HG02798 (cell line): ENCODE measurements around the gene EMCN.
"Not testable (repeated sequence)": the region's sequence is repeated elsewhere in the genome, so short reads cannot be mapped to it uniquely, and the experiment has no call there.

Experiments used
- ATAC-seq: cut with Tn5 transposase; IDR thresholded peaks from one replicate; pipeline ENCODE4 v1.9.1; 2021; ENCODE audit warnings: mild to moderate bottlenecking; ENCODE audit not compliant: unreplicated experiment, poor library complexity

The EMCN gene

DNA sequence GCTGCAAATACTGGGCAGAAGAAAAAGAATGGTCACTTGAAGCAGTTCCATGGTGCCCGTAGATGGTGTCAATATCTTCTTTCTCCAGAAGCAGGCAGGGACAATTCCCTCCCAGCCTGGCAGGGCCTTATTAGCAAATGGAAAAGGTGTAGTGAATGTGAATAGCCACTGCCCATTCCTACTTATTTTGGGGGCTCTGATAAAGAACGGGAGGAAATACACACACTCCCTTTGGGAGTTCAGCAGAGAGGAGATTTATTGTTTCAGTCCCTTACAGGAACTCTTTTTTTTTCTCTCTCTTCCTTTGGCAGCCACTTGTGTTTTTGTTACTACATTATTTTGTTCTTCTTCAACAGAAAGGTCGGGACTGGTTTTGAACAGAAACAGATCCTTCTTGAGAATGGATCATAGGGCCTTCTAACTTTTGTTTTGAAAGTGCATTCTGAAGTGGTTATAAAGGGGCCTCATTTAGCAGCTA is at the start of gene EMCN:
Gene EMCN (minus strand): TSS at position 159 of the 478 bp plus-strand sequence. CDS start 108 bp downstream, at position 51.
- no peak for ATAC-seq

- peak; percentile 46 for ATAC-seq
These were observed 48.6 kb upstream of the EMCN start for GRCh38 chr4:100566396-100566795.

DNA sequence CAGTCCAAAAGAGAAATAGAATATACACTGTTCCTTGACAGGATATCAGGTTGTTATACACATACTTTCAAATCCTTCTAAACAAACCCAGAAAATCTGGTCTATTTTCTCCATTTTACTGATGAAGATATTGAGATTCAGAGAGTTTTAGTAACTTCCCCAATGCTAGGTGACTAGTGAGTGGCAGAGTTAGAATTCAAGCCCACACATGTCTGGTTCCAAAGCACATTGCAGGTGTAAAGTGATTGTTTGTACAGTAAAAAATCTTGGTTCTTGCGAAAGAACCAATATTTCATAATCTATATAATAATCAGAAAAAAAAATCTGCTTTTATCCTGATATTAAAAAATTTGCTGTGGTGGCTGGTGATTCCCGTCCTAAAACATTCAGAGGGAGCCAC is 39.5 kb upstream of the EMCN start:
- no peak for ATAC-seq

DNA sequence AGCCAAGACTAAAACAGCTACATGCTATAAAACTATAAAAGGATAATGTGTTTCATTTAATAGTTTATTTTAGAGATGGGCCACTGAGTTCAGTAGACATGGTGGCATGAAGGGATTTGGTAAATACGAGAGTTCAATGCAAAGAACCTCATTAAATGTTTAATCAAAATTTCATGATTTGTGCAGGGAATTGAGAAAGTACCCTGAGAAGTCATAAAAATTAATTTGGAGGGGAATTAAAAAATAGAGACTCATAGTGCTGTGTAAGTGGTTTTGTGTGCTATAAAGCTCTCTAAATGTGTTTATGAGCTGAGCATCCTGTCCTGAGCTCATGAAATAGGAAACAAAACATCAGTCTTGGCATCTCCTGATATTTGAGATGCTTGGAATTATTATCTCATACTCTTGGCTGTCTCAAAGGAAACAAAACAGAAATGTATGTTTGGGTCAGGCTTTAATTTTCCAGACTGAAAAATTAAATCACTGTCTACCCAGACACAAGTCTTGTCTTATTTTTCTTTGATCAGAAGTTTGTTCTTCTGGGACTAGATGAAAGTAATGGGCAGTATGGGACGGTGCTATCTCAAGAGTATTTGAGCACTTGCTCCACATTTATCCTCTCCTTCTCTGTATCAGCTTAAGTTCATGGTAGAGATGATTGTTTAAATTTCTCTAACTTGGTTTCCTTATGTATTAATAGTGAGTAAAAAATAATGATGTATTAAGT is 38.0 kb upstream of the EMCN start:
- ATAC-seq: no peak

- no peak for ATAC-seq
These were observed 30.4 kb upstream of the EMCN start for GRCh38 chr4:100548200-100548560.

GRCh38 chr4:100547541-100548199 is 29.8 kb upstream of the EMCN start:
- ATAC-seq: no peak

DNA sequence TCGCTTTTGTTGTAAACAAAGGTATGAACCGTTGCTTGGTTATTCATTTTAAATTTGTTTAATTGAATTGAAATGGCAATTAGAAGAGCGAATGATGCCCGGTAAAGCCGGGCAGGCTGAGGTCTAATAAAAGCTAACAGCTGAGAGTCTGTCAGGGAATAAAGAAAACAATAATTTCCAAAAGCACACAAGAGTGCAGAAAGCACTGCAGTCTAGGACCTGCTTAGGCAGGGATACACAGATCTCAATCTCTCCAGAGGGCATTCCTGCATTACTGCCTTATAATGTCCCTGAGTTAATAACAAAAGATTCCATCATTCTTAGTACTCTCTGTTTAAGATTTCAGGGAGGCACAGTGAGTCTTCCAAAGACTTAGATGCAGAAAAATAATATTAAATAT is 27.6 kb upstream of the EMCN start:
- no peak for ATAC-seq

- no peak for ATAC-seq
These were observed 22.3 kb upstream of the EMCN start for GRCh38 chr4:100540131-100540530.

GRCh38 chr4:100539706-100540105 is 21.9 kb upstream of the EMCN start:
- ATAC-seq: no peak

DNA sequence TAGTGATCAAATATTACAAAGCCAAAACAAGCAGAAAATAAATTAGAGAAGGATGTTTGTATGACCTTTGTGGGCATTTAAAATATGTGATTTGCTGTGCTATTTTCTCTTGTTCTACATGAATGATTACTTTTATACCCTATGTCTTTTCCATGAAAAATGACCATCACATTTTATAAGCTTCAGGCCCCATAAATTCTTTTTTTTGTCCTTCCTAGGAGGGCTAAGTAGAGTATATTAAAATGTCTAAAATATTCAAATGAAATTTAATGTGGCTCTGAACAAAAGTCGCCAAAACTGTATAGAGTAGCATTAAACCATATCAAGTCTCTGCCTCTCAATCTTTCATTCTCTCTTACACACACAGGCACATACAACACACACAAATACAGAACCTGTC is 15.9 kb upstream of the EMCN start:
- ATAC-seq: no peak

- not testable (repeated sequence) for ATAC-seq
These were observed 12.3 kb upstream of the EMCN start for GRCh38 chr4:100530161-100530560.

DNA sequence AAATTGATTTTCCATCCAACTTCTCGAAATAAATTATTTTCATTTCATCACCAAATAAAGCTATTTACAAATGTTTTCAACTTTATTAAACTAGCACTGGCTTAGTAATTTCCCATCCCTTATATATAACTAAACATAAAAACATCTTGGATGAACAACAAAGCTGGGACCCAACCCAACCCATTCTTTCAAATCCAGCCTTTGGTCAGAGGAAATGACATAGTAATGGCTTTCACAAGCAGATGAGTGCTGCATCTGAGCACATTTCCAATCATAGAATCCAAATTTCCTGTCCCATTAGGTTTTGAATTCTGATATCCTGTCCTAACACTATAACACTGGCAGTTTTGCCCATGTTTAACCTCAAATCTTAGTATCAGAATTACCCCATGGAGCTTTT is 7.9 kb upstream of the EMCN start:
- ATAC-seq: no peak

GRCh38 chr4:100519205-100519604 is 1.4 kb upstream of the EMCN start:
- ATAC-seq: no peak

DNA sequence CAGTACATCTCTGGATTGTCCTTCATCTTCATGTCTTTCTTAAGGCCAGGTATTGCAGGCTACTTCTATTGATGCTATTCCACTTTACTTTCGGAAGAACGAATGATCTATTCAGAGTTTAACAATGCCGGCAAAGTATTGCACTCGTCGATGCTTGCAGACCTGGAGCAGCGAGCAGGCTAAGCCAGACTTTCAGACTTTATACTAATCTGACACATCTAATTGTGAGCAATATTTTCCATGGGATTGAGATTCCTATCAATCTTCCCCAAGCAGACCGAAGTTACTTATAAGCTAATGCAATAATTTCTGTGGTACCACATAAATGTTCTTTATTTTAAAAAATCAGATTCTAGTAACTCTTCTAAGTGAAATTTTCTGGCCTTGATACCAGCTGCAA is 1.6 kb downstream of the EMCN start:
- no peak for ATAC-seq

DNA sequence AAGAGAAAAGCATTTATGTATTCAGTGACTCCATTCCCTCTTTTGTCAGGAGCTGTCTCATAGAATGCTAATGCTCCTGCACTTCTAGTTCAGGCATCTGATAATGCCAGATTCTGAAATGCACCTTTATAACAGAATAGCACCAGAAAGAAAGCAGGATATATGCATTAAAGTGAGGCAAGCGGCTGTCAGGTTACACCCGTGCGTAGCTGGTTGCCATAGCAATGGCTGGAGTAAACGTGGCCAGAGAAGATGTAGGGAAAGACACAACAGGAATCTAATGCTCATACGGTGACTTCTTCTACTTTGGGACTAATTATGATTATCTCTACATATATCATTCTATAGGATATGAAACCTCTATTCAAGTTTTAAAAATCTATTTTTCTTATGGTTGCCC is 5.9 kb downstream of the EMCN start:
- no peak for ATAC-seq

GRCh38 chr4:100510551-100510950 is 7.3 kb downstream of the EMCN start:
- no peak for ATAC-seq

- no peak for ATAC-seq
These were observed 8.4 kb downstream of the EMCN start for GRCh38 chr4:100509386-100509785.

- no peak for ATAC-seq
These were observed 9.1 kb downstream of the EMCN start for GRCh38 chr4:100508691-100509090.

GRCh38 chr4:100504086-100504874 is 13.5 kb downstream of the EMCN start:
- no peak for ATAC-seq

DNA sequence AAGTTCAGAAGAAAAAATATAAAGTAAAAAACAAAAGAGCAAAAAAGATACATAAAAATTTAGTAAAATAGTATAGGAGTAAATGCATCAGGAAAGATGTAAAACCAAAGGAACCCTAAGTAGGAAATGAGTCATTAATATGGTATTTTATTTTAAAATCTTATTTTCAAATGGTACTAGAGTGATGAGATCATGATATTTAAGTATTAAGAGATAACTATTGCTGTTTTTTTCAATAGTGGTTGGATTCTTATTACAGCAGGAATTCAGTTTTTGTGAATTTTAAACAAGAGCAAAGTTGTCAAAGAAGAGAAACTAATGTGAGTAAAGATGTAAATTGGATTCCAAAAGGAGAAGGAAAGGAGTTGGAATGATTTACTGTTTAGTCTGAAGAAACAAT is 20.0 kb downstream of the EMCN start:
- ATAC-seq: no peak

DNA sequence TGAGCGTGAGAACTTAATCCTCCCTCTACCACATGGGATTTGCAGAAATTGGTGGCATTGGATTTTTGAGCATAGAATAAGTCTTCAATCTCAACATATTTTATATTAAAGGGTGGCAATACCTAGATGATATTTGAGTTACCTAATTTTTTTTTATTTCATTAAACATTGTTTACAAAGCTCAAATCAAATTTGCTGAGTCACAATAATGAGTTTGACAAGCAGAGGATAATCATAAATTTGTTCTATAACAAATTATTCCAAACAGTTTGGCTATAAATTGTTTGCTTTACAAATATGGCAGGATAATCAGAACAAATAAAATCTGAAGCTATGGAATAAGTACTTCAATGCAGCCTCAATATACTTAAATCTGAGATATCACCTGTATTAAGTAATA is 22.7 kb downstream of the EMCN start:
- no peak for ATAC-seq
